Hematopoietic multipotent progenitor cell treated with erythropoietin and hydrocortisone succinate and interleukin-3 and kit ligand, for 15 days (in vitro differentiated cells): ENCODE data around the gene FANCD2.
"Not testable (repeated sequence)": the region's sequence is repeated elsewhere in the genome, so short reads cannot be mapped to it uniquely, and the experiment has no call there.

ENCODE experiments used
- DNase-seq: peaks from one replicate; pipeline ENCODE4 v3.0.0-alpha.2; 2015; ENCODE audit warnings: low spot score

FANCD2 gene

DNA sequence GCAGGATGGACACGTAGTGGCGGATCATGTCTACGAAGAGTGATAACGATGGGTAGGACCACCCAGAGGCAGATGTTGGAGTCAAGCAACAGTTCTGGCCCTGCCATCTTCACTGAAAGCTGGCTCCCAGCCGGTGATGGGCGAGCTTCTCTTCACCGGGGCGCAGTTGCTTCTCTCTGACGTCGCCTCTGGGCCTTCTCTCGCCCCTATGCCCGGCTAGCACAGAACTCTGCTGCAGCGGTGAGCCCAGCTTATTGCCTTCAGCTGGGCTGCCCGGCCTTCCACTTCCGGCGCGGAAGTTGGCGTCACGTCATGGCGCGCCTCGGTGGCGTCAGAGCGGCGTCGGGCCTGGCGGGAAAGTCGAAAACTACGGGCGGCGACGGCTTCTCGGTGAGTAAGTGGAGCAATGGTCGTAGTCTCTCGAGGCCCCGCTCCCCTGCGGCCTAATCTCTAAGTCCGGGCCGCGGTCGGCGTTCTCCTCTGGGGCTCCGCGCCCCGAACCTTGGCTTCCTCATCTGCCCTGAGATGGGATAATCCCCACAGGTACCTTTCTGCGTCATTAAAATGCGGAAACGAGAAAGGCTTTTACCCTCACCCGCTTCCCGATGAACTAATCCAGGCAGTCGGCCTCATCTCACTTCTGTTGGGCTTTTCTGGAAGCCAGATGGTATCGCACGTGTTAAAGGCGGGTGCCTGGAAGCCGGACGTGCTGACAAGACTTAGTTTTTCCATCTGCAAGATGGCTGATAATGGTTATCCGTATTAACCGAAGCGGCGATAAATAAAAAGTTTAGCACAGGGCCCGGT, at the start of gene FANCD2:
Gene FANCD2, plus strand, starts transcription at position 354 of the 807 bp plus-strand sequence. CDS start 2,221 bp downstream, outside the sequence.
- DNase-seq: peak; percentile 92

DNA sequence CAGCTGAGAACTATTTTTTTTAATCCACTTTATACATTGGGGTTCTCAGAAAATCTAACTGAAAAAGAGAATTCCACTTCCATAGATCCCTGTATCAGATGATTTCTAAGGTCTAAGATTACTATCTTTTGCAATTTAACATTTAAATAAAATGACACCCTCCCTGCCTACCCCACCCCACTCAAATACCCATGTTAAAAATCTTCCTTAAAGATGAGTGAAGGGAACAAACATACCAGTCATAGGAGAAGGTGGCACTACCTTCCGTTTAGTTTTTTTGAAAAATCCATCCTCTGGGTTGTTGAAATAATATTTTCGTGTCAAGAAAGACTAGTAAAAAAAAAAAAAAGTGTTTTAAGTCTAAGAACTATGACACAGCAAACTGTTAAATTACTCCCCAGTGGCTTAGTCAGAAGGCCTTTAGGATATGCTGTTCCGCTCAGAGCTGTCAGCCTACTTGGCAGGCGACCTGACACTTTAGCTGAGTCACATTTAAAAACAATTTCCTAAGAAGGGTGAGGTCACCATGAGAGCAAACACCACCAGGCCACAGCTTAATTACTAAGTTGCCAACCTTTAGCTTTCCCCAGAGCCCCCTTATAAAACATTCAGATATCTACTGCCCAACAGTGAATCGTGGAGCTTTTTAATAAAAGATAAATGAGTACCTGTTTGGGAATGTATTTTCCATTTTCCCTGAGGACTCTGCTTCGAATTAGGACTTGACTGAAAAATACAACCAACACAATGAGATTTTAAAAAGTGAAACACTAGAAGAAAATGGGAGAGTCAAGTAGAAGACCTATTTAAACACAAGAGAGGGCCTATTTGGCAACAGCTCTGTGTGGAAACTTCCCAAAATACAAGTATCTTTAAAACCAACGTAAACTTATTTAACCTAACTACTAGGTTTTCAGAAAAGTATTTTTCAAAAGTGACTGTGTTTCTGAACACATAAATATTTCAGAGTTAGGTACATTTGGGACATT, 49.2 kb upstream of the FANCD2 start:
- DNase-seq: peak; percentile 98

DNA sequence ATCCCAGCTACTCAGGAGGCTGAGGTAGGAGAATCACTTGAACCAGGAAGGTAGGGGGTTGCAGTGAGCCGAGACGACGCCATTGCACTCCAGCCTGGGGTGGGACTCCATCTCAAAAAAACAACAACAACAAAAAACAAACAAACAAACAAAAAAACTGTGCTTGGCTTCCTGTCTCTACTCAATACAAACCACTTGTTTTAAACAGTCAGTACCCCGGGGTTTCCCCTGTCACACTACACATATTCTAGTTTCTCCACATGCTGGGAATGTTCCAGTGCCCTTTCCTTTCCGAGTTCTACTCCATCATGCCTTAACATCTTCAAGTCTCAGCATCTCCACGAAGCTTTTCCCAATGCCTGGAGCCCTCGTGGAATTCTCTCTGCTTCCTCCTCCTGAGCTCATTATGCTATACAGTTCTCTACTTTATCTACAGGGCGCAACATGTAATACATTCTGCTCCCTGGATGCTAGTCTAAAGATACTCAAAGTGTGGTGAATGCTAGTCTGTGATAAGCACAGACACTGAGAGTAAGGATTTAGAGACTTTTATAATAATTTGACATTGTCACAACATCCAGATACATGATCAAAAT, 47.4 kb upstream of the FANCD2 start:
- peak; percentile 88 for DNase-seq

GRCh38 chr3:9980251-9980650, 46.0 kb upstream of the FANCD2 start:
- DNase-seq: no peak

- no peak for DNase-seq
These were observed 40.0 kb upstream of the FANCD2 start for GRCh38 chr3:9986230-9986725.

DNA sequence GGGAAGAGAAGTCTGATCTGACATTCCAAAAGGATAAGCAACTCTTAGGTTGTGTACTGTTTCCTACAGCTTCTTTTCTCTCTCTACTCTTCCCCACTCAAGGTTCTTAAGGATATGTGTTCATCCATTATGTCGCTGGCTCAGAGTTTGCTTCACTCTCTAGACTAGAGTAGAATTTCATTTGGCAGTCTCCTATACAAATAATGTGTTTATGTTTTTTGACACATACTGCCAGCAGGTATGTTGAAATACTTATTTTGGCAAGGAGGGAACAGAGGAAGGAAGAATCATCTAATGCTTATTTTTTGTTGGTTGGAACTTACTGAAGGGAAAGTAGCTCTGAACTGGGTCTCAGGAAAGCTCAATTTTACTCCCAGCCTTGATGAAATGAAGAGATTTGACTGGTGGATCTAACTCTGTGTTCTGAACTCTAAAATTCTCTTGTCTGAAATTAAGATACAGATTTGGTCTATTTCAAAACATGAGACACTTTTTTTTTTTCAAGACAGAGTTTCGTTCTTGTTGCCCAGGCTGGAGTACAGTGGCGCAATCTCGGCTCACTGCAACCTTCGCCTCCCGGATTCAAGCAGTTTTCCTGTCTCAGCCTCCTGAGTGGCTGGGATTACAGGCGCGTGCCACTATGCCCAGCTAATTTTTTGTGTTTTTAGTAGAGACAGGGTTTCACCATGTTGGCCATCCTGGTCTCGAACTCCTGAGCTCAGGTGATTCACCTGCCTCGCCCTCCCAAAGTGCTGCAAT, 32.0 kb upstream of the FANCD2 start:
- no peak for DNase-seq

- DNase-seq: no peak
These were observed 25.6 kb upstream of the FANCD2 start for GRCh38 chr3:10000686-10001085.

GRCh38 chr3:10002951-10003350, 23.3 kb upstream of the FANCD2 start:
- DNase-seq: no peak

- no peak for DNase-seq
These were observed 21.7 kb upstream of the FANCD2 start for GRCh38 chr3:10004506-10004905.

- no peak for DNase-seq
These were observed 21.2 kb upstream of the FANCD2 start for GRCh38 chr3:10004960-10005564.

DNA sequence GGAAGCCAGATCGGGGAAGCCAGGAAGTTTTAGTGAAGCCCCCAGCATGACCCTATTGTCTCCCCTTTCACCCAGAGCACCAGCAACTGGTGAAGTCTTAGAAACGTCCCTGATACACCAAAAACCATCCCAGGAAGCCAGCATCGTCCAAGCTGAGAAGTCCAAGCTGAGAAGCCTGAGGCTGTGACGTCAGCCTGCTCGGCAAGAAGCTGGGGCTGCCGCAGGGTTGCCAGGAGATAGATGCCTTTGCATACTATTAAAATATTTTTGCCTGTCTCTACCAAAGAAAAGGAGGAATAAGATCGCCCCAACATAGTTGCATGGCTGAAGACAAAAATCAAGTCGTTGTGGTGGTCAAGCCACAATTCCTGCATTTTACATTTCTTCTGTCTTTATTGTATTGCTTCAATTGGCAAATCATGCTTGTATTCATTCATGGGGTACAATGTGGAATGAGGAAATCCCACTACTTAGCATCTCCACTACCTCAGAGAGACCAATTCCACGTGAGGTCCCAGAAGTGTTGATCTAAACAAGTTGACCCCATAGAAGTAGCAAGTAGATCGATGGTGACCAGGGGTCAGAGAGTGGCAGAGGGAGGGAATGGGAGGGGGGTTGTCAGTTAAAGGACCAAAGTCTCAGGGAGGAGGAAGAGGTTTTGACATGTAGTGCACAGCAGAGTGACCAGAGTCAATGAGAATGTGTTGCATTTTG, 20.0 kb upstream of the FANCD2 start:
- no peak for DNase-seq

- no peak for DNase-seq
These were observed 19.5 kb upstream of the FANCD2 start for GRCh38 chr3:10006762-10007090.

- no peak for DNase-seq
These were observed 19.0 kb upstream of the FANCD2 start for GRCh38 chr3:10007126-10007782.

DNA sequence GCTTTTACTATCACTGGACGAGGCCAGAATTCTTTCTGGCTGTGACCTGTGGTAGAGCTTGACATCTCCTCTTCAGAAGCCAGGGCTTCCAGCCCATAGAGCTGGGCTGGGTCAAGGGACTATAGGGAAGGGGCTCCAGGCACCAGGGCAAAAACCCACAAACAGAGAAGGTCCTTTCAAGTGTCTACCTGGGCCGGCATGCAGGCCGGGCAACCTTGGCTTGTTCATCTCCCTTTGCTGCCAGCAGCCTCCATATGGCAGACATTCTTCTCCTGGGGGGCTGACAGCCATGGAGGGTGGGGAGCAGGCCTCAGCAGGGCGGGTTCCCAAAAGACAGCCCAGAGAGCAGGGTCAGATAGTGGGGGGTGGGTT, 18.0 kb upstream of the FANCD2 start:
- not testable (repeated sequence) for DNase-seq

DNA sequence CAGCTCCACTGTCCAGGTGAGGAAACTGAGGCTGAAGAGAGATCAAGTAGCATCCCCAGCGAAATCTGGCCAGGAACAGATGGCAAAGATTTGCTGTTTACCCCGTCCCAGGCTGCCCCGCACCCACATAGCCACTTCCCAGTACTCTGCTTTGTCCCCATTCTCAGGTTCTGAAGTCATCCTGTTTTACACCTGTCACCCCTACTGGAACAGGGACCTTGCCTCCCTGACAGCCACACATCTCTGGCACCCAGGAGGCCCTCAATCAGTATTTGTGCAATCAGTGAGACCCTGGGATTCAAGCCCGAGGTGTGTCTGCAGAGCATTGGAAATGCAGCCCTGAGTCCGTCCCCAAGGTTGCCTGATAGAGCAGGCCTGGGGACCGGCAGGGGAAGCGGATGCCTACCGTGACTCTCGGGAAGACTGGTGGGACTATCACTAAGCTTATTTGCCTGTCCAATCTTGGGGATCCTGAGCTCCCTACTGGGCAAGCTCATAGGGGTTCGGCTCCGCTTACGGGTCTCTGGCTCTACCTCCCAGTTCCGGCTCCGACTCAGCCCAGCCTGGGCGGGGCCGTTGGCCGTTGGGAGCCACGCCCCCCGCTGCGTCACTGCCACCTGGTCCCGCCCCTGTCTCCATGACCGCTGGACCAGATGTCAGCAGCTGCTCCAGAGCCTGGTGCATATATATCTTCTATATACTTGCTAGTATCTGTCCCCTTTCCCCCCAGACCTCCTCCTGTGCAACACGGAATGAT, 17.5 kb upstream of the FANCD2 start:
- peak; percentile 92 for DNase-seq

DNA sequence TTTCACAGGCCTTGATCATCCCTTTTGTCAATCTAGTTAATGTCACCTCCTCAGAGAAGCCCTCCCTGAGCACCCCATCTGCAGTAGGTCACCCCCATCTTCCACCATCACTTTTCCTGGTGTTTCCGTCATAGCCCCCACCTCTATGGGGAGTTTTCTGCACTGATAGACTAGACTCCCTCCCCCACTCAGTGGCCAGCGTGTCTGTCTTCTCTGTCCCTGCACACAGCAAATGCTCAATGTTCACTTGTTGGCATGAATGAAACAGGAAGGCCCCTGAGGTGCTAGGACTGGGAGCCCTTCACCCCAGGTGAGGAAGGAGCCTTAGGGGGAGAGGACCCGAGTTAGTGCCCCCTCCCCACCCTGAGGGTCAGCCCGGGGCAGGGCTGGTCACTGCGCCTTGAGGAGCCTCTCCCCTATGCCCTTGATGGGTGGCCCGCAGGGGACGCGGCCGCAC, 15.8 kb upstream of the FANCD2 start:
- no peak for DNase-seq

GRCh38 chr3:10010878-10011465, 15.3 kb upstream of the FANCD2 start:
- DNase-seq: peak; percentile 95

GRCh38 chr3:10011631-10012030, 14.6 kb upstream of the FANCD2 start:
- no peak for DNase-seq

- DNase-seq: no peak
These were observed 14.1 kb upstream of the FANCD2 start for GRCh38 chr3:10012106-10012505.
